Right lobe of liver (tissue), 6 donors: ENCODE results near the gene C1QTNF6. TPM values are rescaled to one million over a fixed set of nuclear protein-coding genes. Genes with fewer than 3 reads are reported as not detected.

Experiments
- ATAC-seq, 4 donors: fragments of 200-7000 bp; cut with Tn5 transposase; one replicate each; pipeline ENCODE4 v1.9.1; 2020; ENCODE audit warnings: mild to moderate bottlenecking in 4 of 4, moderate library complexity in 4 of 4
- DNase-seq, 3 donors: peaks; one replicate each; pipeline ENCODE4 v3.0.0-alpha.2; 2020
- H3K27ac ChIP-seq, 3 donors: fragments of 200-600 bp; one replicate each; pipeline ENCODE4 v1.8.0; 2022
- H3K27me3 ChIP-seq, 2 donors: fragments of 200-600 bp; one replicate each; pipeline ENCODE4 v1.8.0; 2022
- H3K36me3 ChIP-seq, 4 donors: fragments of 200-600 bp; sonication (generic) in 1 of 4; one replicate each; pipeline versions ENCODE4 v1.5.1 to v1.8.0; 2017 to 2022; ENCODE audit warnings: control low read depth in 1 of 4
- H3K4me1 ChIP-seq, 4 donors: fragments of 200-600 bp; sonication (generic) in 1 of 4; one replicate each; pipeline versions ENCODE4 v1.5.1 to v1.8.0; 2017 to 2022; ENCODE audit warnings: control low read depth in 1 of 4
- H3K4me3 ChIP-seq, 3 donors: fragments of 200-600 bp; one replicate each; pipeline ENCODE4 v1.8.0; 2022
- H3K9me3 ChIP-seq, 4 donors: fragments of 200-600 bp; sonication (generic) in 1 of 4; one replicate each; pipeline versions ENCODE4 v1.5.1 to v1.8.0; 2017 to 2022; ENCODE audit warnings: control low read depth in 1 of 4
- CTCF ChIP-seq, 4 donors: fragments of 200-600 bp in 3 of 4; fragments of 450-650 bp in 1 of 4; IDR thresholded peaks; one replicate each; pipeline versions ENCODE4 v1.5.1 to v1.8.0; 2016 to 2022; ENCODE audit warnings: antibody characterized with exemption in 4 of 4, mild to moderate bottlenecking in 2 of 4
- POLR2A ChIP-seq: fragments of 450-650 bp; IDR thresholded peaks from one replicate; pipeline ENCODE4 v1.6.1; 2017; ENCODE audit warnings: antibody characterized with exemption, mild to moderate bottlenecking
- WGBS: methylation state at CpG from one replicate; pipeline ENCODE4 v1.1.6; 2018; ENCODE audit warnings: low coverage, low lambda C conversion rate; ENCODE audit not compliant: insufficient coverage; ENCODE audit errors: missing lambda C conversion rate; 5-methylcytosine and 5-hydroxymethylcytosine counted together
- intact Hi-C, 2 donors: fragments of 100-400 bp; cut with DNase I; formaldehyde crosslinking; loops; one replicate each; pipeline versions ENCODE4 v1.11.2 to v1.14.1; 2022
- total RNA-seq, 6 experiments: library from RNA; depleted of rRNA in 2 of 6; stranded (reverse); fragments of >200 nt in 2 of 6; fragmentation: NEBNext Ultra II Directional in 3 of 6; extraction: Animal tissue kit (Norgen Biotek cat#: 25700) in 3 of 6; gene quantifications; one replicate each; pipeline versions ENCODE4 v1.1.0 to v1.2.4, GENCODE V29; 2016 to 2023
- donor health status: DM: no; HTN: yes; CAD: no.
- donor health status: DM: no; HTN: no; CAD: no.
- donor health status: DM: no; HTN: no; CAD: no.
- donor health status: DM: no; HTN: yes; CAD: no.
- donor health status: DM: no; HTN: yes; CAD: no.

Gene C1QTNF6
- total RNA-seq, 6 experiments from 2014 or later: 3.3 to 12.6 (median 6.3) TPM

- Histone ChIP-seq H3K36me3 (no peaks in the 10 kb centered on the region), H3K27ac (peak overlapping the region in 2 of 3 donors; percentile 51 to 69), H3K9me3 (no peaks in the 10 kb centered on the region), H3K27me3 (no peaks in the 10 kb centered on the region), H3K4me3 (no peak overlapping the region), H3K4me1 (no peaks in the 10 kb centered on the region)
- ATAC-seq: peak; percentile 4 to 18 (median 4)
- intact Hi-C loops: no loop called here
- 53% methylated on average over 13 of the region's 20 CpGs for WGBS
- no peak for TF ChIP-seq CTCF (IDR thresholded peaks at IDR 0.05)
- no peak for DNase-seq
These were observed 40.3 kb upstream of the C1QTNF6 start for GRCh38 chr22:37228106-37229011.

- no peak for TF ChIP-seq POLR2A
- TF ChIP-seq CTCF (IDR thresholded peaks at IDR 0.05): no peak
- no CpG with 5 or more reads among the region's 14 CpGs for WGBS
- Histone ChIP-seq H3K4me3 (no peak overlapping the region), H3K9me3 (no peaks in the 10 kb centered on the region), H3K27ac (no peak overlapping the region), H3K36me3 (no peaks in the 10 kb centered on the region), H3K27me3 (no peaks in the 10 kb centered on the region), H3K4me1 (no peaks in the 10 kb centered on the region)
- ATAC-seq (no peak), DNase-seq (no peak)
- intact Hi-C loops: no loop called here
These were observed 38.5 kb upstream of the C1QTNF6 start for GRCh38 chr22:37226514-37226913.

- intact Hi-C loops: no loop called here
- no peaks in the 10 kb centered on the region for H3K36me3 ChIP-seq
- 95% methylated on average over 3 of the region's 4 CpGs for WGBS
- DNase-seq (no peak), ATAC-seq (no peak)
- no peak overlapping the region for H3K27ac ChIP-seq
- no peaks in the 10 kb centered on the region for H3K4me1 ChIP-seq
- TF ChIP-seq POLR2A: no peak
- no peak for TF ChIP-seq CTCF (IDR thresholded peaks at IDR 0.05)
- H3K27me3 ChIP-seq: no peaks in the 10 kb centered on the region
- no peaks in the 10 kb centered on the region for H3K9me3 ChIP-seq
- no peak overlapping the region for H3K4me3 ChIP-seq
These were observed 38.0 kb upstream of the C1QTNF6 start for GRCh38 chr22:37226087-37226486.

GRCh38 chr22:37225481-37225880, 37.4 kb upstream of the C1QTNF6 start:
- H3K4me1 ChIP-seq: no peaks in the 10 kb centered on the region
- ATAC-seq: no peak
- no peak for DNase-seq
- no peaks in the 10 kb centered on the region for H3K9me3 ChIP-seq
- H3K36me3 ChIP-seq: no peaks in the 10 kb centered on the region
- intact Hi-C loops: no loop called here
- no peak overlapping the region for H3K4me3 ChIP-seq
- WGBS: 53% methylated on average over 2 of the region's 8 CpGs
- no peak overlapping the region for H3K27ac ChIP-seq
- H3K27me3 ChIP-seq: no peaks in the 10 kb centered on the region
- TF ChIP-seq CTCF (IDR thresholded peaks at IDR 0.05) (no peak), POLR2A (no peak)
